Measurements from ENCODE around the gene THUMPD3.

DNA sequence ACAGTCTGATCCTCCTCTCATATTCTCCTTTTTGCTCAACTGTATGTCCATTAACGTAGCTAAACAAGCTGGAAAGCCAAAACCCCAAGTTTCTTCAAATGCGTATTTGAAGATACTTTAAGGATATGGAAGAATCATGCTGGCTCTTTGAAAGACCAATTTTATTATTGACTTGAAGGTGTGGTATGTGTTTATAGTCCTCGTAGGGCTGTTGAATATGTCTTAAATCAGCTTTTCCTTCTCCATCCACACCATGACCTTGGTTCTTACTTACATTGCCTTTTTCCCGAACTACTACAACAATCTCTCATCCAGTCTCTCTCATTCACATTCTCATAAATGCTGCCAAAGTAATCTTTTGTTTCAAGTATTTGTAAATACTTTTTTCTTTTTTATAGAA lies 19.7 kb upstream of the THUMPD3 start:
- TF ChIP-seq NR3C1 (CRISPR knock-in tag; IDR thresholded peaks at IDR 0.05) (no peak), CREB1 (IDR thresholded peaks at IDR 0.05) (no peak), CREB1 (CRISPR knock-in tag; IDR thresholded peaks at IDR 0.05) (no peak), CBX8 (IDR thresholded peaks at IDR 0.05; ENCODE audit: borderline replicate concordance, extremely low read depth, low read depth, low read length, poor library complexity, severe bottlenecking) (no peak), POLR2A (conservative IDR thresholded peaks at IDR 0.05) (no peak), KLF16 (IDR thresholded peaks at IDR 0.05) (no peak), SMAD4 (CRISPR knock-in tag; conservative IDR thresholded peaks at IDR 0.05) (no peak), ZNF695 (CRISPR knock-in tag; IDR thresholded peaks at IDR 0.05) (no peak), ZNF76 (CRISPR knock-in tag; IDR thresholded peaks at IDR 0.05; ENCODE audit: borderline replicate concordance) (no peak)
- TF ChIP-seq, protein P1, sequence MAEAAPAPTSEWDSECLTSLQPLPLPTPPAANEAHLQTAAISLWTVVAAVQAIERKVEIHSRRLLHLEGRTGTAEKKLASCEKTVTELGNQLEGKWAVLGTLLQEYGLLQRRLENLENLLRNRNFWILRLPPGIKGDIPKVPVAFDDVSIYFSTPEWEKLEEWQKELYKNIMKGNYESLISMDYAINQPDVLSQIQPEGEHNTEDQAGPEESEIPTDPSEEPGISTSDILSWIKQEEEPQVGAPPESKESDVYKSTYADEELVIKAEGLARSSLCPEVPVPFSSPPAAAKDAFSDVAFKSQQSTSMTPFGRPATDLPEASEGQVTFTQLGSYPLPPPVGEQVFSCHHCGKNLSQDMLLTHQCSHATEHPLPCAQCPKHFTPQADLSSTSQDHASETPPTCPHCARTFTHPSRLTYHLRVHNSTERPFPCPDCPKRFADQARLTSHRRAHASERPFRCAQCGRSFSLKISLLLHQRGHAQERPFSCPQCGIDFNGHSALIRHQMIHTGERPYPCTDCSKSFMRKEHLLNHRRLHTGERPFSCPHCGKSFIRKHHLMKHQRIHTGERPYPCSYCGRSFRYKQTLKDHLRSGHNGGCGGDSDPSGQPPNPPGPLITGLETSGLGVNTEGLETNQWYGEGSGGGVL (CRISPR knock-in tag; IDR thresholded peaks at IDR 0.05), result no peak
- TF ChIP-seq, protein P2, sequence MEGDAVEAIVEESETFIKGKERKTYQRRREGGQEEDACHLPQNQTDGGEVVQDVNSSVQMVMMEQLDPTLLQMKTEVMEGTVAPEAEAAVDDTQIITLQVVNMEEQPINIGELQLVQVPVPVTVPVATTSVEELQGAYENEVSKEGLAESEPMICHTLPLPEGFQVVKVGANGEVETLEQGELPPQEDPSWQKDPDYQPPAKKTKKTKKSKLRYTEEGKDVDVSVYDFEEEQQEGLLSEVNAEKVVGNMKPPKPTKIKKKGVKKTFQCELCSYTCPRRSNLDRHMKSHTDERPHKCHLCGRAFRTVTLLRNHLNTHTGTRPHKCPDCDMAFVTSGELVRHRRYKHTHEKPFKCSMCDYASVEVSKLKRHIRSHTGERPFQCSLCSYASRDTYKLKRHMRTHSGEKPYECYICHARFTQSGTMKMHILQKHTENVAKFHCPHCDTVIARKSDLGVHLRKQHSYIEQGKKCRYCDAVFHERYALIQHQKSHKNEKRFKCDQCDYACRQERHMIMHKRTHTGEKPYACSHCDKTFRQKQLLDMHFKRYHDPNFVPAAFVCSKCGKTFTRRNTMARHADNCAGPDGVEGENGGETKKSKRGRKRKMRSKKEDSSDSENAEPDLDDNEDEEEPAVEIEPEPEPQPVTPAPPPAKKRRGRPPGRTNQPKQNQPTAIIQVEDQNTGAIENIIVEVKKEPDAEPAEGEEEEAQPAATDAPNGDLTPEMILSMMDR (IDR thresholded peaks at IDR 0.05 in 2 of 3, conservative IDR thresholded peaks at IDR 0.05 in 1 of 3; ENCODE audit: insufficient read depth in 2 of 3, low read depth in 1 of 3, low read length in 3 of 3), result no peak
